Left colon (tissue), 2 donors: Measurements from ENCODE around the gene SLC22A4. TPM values are rescaled to one million over a fixed set of nuclear protein-coding genes. Genes with fewer than 3 reads are reported as not detected.

Experiments used
- ATAC-seq: fragments of 200-7000 bp; cut with Tn5 transposase; one replicate; pipeline ENCODE4 v1.9.1; 2020; ENCODE audit warnings: mild to moderate bottlenecking, moderate library complexity
- DNase-seq, 2 donors: peaks; one replicate each; pipeline ENCODE4 v3.0.0-alpha.2; 2020
- intact Hi-C, 2 donors: fragments of 100-400 bp; cut with DNase I in 1 of 2; cut with micrococcal nuclease in 1 of 2; formaldehyde crosslinking; loops; one replicate each; pipeline versions ENCODE4 v1.11.2 to v1.14.0; 2022; cut with DNase I, micrococcal nuclease
- total RNA-seq, 2 donors: library from RNA; stranded (reverse); fragmentation: NEBNext Ultra II Directional; extraction: Animal tissue kit (Norgen Biotek cat#: 25700); gene quantifications; one replicate each; pipeline ENCODE4 v1.2.1, GENCODE V29; 2021
- donor health status: DM: no; HTN: no; CAD: no.
- donor health status: DM: yes; HTN: yes; CAD: no.

Gene SLC22A4
- total RNA-seq, 2 donors from 2014 or later: 3.8 to 7.3 TPM

GRCh38 chr5:132294728-132295504 is 722 bp downstream of the SLC22A4 start:
- intact Hi-C loops: no loop called here
- ATAC-seq (peak; percentile 55), DNase-seq (peak; percentile 66 to 85)

DNA sequence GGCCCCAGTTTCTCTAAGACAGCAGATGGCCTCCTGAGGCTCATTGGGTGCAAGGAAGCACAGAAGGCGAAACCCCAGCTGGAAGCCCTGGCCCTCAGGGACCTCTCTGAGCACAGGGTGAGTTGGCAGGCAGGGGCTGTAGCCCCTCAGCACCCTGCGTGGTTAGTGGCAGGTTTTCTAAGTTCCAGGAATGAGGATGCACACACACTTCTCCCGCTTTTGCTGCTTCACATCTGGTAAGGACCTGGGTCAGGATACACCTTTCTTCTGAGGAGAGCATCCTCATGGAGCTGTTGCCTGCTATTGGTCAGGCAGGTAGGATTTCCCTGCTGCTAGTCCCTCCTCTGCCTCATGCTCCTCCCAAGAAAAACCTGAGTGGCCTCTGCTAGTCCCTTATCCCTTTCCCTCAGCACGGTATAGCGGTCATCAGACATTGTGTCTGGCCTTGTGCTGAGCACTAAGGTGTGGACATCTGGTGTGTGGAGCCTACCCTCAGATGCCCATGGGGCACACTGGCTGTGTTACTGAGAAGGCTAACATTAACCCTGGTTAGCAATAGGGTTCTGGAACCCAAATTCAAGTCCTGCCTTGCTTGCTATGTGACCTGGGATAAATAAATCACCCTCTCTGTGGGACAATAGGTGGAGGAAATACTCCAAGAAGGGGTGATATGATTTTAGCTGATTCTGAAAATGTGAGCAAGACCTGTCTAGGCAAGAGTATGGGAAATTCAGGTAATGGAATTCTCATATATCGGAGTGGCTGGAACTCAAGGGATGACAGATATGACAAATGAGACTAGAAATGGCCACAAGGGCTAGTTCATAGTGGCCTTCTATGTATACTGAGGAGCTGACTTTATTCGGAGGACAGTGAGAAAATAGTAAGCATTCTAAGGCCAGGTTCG is 1.6 kb downstream of the SLC22A4 start:
- intact Hi-C loops: no loop called here
- ATAC-seq: no peak
- no peak for DNase-seq

GRCh38 chr5:132296412-132297016 is 2.3 kb downstream of the SLC22A4 start:
- intact Hi-C loops: no loop called here
- DNase-seq (no peak), ATAC-seq (no peak)

GRCh38 chr5:132297211-132297940 is 3.2 kb downstream of the SLC22A4 start:
- ATAC-seq: no peak
- intact Hi-C loops: no loop called here
- no peak for DNase-seq

DNA sequence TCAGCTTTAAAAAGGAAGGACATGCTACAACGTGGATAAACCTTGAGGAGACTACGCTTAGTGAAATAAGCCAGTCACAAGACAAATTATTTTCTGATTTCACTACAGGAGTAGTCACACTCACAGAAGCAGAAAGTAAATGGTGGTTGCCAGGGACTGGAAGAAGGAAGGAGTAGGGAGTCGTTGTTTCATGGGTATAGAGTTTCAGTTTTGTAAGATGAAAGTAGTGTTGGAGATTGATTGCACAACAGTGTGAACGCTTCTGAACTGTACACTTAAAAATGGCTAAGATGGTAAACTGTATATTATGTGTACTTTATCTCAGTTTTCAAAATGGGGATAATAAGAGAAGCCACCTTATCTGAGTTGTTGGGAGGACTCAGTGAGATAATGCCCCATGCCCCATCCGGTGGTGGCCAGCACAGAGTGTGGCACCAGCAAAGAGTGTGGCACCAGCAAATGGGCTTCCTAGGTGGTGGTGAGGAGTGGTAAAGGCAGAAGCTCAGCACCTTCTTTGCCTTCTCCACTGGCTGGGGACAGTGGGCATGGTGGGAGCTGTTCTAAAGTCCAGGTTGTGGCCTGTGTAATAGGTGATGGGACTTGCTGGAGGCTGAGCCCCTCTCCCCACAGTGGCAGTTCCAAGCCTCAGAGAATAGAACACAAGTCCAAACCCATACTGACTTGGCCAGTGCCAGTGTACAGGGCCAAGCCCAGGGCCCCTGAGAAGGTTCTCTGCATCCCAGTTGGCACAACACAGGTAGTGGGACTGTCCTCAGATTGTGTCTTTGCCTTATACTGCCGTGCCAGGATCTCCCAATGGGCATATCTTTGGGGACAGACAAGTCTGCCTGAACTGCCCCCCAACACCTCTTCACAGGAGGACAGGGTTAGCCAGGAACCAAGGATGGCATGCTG is 4.4 kb downstream of the SLC22A4 start:
- DNase-seq (no peak), ATAC-seq (no peak)
- intact Hi-C loops: no loop called here

DNA sequence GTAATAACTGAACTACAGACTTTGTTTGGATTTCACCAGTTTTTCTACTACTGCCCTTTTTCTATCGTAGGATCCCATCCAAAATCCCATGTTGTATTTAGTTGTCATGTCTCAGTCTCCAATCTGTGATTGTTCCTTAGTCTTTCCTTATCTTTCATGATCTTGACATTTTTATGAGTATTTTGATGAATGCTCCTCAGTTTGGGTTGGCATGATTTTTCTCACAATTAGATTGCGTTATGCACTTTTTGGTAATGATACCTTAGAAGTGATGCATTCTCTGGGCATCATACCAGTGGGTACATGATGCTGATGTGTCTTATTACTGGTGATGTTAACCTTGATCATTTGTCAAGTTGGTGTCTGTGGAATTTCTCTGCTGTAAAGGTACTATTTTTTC is 5.7 kb downstream of the SLC22A4 start:
- DNase-seq (no peak), ATAC-seq (no peak)
- intact Hi-C loops: no loop called here

GRCh38 chr5:132300577-132301343 is 6.6 kb downstream of the SLC22A4 start:
- ATAC-seq (peak; percentile 63), DNase-seq (no peak)
- intact Hi-C loops: no loop called here

DNA sequence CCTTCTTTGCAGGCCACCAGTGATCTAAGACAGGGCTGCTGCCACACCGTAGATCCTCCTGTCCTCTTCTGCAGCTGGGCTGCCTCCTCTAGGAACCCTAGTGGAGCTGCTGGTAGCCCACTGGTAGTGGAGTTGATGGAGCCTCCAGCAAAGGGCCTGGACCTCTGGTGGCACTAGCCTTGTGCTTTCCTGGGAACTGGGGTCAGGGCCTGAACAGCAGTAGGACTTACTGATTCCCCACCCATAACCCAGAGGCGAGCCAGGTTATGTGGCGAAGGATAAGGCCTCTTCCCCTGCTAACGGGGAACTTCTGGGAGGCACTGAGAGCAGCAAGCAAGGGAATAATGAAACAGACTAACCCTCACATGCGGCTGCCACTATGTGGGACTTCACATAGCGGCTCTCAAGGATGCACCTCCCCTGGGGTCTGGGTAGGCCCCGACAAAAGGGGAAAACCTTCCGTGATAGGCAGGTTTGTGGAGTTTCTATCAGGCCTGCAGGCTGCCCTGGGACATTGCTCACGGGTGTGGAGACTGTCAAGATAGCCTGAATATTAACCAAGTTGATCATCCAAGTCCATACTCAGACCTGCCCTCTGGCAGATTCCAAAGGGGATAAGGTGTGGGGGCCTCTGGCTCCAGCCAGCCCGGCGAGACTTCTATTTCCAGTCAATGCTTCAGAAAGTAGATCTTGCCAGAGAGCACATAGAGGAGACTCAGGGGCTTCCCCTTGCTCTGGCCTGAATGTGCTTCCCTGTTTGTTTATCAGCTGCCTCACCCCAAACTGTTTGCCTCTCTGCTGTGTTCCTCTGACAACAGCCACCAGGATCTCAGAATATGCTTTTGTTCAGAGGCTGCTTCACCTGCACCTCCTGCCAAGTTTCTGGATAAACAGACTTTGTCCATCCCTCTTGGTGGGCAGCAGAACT is 7.4 kb downstream of the SLC22A4 start:
- peak; percentile 87 for ATAC-seq
- intact Hi-C loops: no loop called here
- DNase-seq: no peak

- no peak for DNase-seq
- intact Hi-C loops: no loop called here
- no peak for ATAC-seq
Measured at GRCh38 chr5:132302413-132302812, 8.2 kb downstream of the SLC22A4 start.

GRCh38 chr5:132303589-132303988 is 9.4 kb downstream of the SLC22A4 start:
- intact Hi-C loops: no loop called here
- ATAC-seq: no peak

DNA sequence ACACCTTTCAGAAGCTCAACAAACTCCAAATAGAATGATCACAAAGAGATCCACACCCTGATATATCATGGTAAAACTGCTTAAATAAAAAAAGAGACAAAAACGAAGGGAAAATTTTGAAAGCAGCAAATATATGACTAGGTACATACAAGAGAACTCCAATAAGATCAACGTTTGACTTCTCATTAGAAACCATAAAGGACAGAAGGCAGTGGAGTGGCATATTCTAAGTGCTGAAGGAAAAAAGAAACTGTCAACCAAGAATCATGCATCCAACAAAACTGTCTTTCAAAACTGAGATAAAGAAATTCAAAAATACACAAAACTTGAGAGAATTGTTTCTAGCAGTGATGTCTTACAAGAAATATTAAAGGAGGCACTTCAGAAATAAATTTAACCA is 11.2 kb downstream of the SLC22A4 start:
- DNase-seq: no peak
- intact Hi-C loops: no loop called here
- ATAC-seq: no peak

More at GRCh38 chr5:132303589-132303988, 9.4 kb downstream of the SLC22A4 start:
- DNase-seq: no peak

DNA sequence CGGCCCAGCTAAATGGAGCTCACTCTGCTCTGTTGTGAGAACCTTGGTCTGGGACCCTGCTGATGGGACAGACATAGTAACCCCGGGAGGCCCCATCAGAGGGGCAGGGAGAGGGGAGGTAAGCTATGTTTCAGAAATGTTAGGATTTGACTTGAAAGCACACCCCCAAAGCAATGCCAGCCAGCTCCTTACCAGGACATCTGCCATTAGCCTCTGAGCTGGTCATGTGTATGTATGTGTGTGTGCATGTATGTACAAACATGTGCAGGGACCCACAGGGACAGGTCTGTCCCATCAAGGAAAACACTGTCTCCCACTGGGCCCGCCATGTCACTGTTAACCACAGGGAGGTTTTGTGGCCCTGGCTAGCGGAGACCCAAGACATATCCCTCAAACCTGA is 14.5 kb downstream of the SLC22A4 start:
- intact Hi-C loops: no loop called here
- ATAC-seq: no peak
- no peak for DNase-seq

GRCh38 chr5:132309679-132310078 is 15.5 kb downstream of the SLC22A4 start:
- no peak for DNase-seq

DNA sequence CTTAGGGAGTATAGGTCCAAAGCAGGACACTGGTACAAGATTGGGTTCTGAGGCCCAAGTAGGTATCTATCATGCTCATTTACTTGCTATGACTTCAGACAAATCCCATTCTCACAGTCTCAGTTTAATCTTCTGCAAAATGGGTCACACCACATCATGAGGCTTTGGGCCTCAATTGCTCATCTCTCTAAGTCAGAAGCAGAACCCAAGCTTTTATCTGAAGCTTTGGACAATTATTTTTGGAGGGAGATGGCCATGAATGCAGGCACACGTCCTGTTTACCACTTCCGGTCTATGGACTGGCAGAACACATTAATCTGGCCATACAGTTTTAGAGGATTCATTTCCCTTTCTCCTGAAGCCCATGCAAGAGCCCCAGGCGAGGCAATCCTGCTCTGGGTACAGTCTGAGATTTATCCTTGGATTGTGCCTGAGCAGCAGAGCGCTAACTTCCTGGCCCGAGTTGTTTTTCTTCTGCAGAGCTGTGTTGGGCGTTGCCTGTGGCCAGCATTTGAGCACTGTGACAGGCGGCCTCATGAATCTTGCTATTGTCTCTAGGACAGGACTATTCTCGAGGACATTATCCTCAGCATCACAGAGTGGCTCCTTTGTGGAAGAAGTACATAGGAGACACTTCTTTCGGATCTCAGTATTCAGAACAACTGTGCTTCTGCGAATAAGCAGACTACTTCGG is 16.1 kb downstream of the SLC22A4 start:
- ATAC-seq: peak; percentile 64
- DNase-seq: peak in 1 of 2 donors; percentile 39
- intact Hi-C loops: no loop called here

More at GRCh38 chr5:132309679-132310078, 15.5 kb downstream of the SLC22A4 start:
- intact Hi-C loops: no loop called here
- peak; percentile 27 for ATAC-seq

DNA sequence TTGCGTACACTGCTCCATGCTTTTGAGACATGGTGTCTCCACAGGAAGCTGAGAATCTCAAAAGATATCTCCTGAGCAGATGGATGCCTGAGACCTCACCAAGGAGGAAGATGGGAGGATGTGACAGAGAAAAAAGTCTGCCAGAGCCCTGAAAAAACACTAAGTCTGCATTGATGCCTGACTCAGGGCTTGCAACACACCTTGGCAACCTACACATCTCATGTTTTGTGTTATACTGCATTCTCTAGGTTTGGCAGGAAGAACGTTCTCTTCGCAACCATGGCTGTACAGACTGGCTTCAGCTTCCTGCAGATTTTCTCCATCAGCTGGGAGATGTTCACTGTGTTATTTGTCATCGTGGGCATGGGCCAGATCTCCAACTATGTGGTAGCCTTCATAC is 19.2 kb downstream of the SLC22A4 start:
- no peak for DNase-seq
- intact Hi-C loops: no loop called here
- no peak for ATAC-seq
